HG02642 (cell line): ENCODE results near the gene ARID1B.

ENCODE experiments used
- ATAC-seq: cut with Tn5 transposase; IDR thresholded peaks from one replicate; pipeline ENCODE4 v1.9.1; 2021; ENCODE audit warnings: mild to moderate bottlenecking; ENCODE audit not compliant: unreplicated experiment, poor library complexity

Gene ARID1B

GRCh38 chr6:157162766-157163433 is 385.7 kb downstream of the ARID1B start:
- ATAC-seq = no peak

- ATAC-seq = no peak
These were observed 386.4 kb downstream of the ARID1B start for GRCh38 chr6:157163434-157164159.

GRCh38 chr6:157164972-157165371 is 387.8 kb downstream of the ARID1B start:
- ATAC-seq = no peak

GRCh38 chr6:157166784-157167183 is 389.6 kb downstream of the ARID1B start:
- ATAC-seq = no peak

- ATAC-seq = no peak
These were observed 390.7 kb downstream of the ARID1B start for GRCh38 chr6:157167837-157168236.

GRCh38 chr6:157168471-157168870 is 391.3 kb downstream of the ARID1B start:
- no peak for ATAC-seq

GRCh38 chr6:157169226-157169625 is 392.0 kb downstream of the ARID1B start:
- no peak for ATAC-seq

- no peak for ATAC-seq
These were observed 392.5 kb downstream of the ARID1B start for GRCh38 chr6:157169656-157170055.

- ATAC-seq = no peak
These were observed 393.4 kb downstream of the ARID1B start for GRCh38 chr6:157170535-157170934.

GRCh38 chr6:157171801-157172200 is 394.6 kb downstream of the ARID1B start:
- ATAC-seq = no peak

- no peak for ATAC-seq
These were observed 395.1 kb downstream of the ARID1B start for GRCh38 chr6:157172231-157172701.

- no peak for ATAC-seq
These were observed 395.8 kb downstream of the ARID1B start for GRCh38 chr6:157172830-157173536.

GRCh38 chr6:157173776-157174175 is 396.6 kb downstream of the ARID1B start:
- ATAC-seq = no peak

- no peak for ATAC-seq
These were observed 397.6 kb downstream of the ARID1B start for GRCh38 chr6:157174731-157175130.

- no peak for ATAC-seq
These were observed 400.7 kb downstream of the ARID1B start for GRCh38 chr6:157177731-157178336.

GRCh38 chr6:157181649-157182048 is 404.5 kb downstream of the ARID1B start:
- ATAC-seq = no peak

- no peak for ATAC-seq
These were observed 405.5 kb downstream of the ARID1B start for GRCh38 chr6:157182503-157183264.

GRCh38 chr6:157184202-157185015 is 407.2 kb downstream of the ARID1B start:
- no peak for ATAC-seq

- no peak for ATAC-seq
These were observed 408.0 kb downstream of the ARID1B start for GRCh38 chr6:157185171-157185570.
